Iris pigment epithelial cell (primary cell): ENCODE results near the gene PPP1R2B.
A peak's percentile ranks its signal among the peaks of the same experiment; 100 is the strongest.
"Not testable (repeated sequence)": the region's sequence is repeated elsewhere in the genome, so short reads cannot be mapped to it uniquely, and the experiment has no call there.

Experiments
- DNase-seq: peaks from one replicate; pipeline ENCODE4 v3.0.0-alpha.2; 2011; ENCODE audit warnings: low read depth

PPP1R2B gene

DNA sequence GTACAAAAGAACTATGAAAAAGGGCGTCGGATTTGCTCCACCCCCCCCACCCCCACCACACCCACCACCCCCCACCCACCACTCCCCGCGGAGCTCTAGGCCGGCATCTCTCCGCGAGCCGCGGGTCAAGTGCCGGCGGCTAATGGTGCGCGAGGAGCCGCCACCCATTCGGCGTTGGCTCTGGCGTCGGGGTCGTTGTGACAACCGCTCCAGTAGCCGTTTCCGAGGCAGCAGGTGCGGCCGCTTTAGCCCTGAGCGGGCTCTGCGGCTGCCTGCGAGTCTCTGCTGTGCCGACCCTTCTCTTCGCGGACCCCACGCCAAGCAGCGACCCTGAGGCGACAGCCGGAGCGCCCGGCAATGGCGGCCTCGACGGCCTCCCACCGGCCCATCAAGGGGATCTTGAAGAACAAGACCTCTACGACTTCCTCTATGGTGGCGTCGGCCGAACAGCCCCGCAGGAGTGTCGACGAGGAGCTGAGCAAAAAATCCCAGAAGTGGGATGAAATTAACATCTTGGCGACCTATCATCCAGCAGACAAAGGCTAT is at the start of gene PPP1R2B:
PPP1R2B (plus strand) TSS at position 90 of the 546 bp plus-strand sequence; CDS start at position 358, 268 bp downstream.
- no peak for DNase-seq

DNA sequence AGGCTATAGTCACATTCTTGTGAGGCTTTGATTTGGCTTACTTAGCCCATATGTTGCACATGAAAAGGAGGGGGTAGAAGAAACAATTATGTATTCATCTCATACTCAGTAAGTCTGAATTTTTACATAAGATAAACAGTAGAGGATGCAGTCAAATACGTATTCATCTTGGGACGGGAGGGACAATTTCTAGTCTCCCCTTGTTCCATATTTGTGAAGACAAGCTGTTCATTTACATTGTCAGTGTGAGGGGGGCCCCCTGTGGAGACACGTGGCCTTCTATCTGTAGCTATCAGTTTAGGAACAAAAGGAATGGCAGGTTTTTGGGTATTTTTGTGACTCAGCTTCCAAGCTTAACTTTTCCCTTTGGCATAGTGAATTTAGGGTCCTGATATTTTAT is 49.2 kb upstream of the PPP1R2B start:
- no peak for DNase-seq

DNA sequence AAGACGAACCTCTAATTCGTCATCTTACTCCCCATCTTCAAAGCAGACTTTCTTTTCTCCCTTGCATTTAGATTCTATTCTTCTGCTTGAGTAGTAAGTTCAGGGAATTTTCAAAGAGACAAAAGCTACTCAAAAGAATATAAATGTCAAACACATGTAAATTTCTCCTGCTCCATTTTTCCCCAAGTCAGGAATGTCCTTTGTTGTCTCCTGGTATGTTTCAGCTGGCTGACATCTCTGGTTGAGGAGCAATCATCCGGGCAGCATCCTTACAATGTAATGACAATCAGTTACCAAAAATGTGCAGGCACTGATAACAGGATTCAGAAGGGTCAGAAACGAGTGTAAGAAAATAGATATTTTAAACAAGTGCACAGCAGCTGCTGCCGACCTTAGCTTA is 47.6 kb upstream of the PPP1R2B start:
- no peak for DNase-seq

DNA sequence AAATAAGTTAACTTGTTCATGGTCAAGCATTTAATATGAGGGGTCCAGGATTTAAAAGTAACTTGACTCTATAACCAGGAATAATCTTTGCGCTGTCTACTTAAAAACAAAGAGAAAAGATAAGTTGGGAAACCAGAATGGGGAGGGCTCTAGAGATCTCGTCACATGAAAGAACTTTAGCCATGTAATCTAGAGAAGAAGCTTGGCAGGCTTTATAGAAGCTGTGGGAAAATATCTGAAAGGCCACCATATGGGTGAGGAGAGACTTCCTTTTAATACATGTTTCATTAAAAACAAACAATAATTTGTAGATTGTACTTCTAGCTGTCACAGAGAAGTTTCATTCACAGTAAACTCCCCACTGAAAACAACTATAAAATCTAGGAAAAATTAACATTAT is 46.7 kb upstream of the PPP1R2B start:
- no peak for DNase-seq

DNA sequence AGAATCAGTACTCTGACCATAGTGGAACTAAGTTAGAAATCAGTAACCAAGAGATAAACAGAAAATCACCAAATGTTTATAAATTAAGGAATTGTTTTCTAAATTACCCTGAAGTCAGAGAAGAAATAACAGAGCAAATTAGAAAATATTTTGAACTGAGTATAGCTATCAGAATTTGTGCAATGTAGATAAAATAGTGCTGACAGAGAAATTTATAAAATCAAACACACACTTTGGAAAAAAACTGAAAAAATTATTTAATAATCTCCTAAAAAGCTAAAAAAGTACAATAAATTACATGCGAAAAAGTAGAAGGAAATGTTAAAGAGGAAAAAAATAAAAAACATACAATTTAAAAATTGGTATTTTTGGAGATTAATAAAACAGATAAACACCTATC is 37.1 kb upstream of the PPP1R2B start:
- no peak for DNase-seq

DNA sequence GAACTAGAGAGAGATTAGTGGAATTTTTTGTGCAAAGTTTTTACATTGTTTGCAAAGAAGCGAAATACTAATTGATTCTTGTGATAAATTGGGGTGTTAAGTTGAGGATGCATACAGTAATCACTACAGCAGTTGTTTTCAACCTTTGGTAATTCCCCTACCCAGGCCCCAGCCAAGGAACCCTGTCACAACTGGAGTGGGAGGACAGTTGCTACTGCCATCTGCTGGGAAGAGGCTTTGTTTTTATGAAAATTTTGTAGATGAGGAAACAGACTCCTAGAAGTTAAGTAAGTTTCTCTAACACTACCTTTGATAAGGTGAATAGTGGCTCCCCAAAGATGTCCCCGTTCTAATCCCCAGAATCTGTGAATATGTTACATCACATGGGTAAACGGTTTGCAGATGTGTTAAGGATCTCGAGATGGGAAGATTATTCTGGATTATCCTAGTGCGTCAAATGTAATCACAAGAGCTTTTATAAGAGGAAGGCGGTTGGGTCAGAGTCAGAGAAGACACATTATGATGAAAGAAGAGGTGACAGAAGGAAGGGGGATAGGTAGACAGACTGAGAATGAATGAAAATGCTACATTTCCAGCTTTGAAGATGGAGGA is 34.0 kb upstream of the PPP1R2B start:
- peak; percentile 4 for DNase-seq

DNA sequence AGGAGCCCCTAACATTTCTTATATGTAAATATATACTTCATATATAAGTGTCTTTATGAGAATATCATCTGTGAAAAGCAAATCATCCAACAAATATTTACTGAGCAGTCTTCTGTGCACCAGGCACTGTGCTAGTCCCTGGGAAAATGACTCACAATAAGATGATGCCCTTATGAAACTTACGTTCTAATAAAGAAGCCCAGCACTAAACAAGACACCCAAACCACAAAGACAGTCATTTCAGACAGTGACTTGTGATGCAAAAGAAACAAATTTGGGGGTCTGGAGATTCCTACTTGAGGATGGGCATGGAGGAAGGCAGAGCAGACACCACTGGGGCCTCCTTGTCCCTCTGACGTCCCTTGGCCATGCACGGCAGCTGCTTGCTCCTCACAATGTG is 30.6 kb upstream of the PPP1R2B start:
- no peak for DNase-seq

DNA sequence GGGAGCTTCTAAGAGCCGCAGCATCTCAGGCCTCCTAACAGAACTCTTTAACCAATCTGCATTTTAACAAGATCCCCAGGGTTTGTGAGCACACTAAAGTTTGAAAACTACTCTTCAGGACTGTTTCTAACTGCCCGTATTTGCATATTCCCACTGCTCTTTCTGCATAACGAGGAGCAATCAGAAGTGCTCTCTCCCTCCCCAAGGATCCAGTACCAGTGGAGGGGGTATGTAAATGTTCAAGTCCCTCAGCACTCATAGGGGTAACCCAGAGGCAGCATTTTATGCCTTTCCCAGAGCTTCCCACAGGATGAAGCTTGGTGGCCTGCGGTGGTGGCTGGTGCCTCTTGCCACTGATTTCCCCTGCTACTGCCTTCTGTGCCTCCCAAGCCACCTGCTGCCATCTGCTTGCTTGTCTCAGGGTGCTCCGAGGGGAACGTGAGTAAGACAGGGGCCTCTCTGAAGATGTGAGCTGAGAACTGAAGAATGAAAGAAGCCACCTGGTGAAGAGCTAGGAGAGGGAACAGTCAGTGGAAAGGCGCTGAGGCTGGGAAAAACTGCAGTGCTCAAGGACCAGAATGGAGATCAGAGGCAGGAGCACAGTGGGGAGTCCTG is 30.0 kb upstream of the PPP1R2B start:
- DNase-seq, result no peak

DNA sequence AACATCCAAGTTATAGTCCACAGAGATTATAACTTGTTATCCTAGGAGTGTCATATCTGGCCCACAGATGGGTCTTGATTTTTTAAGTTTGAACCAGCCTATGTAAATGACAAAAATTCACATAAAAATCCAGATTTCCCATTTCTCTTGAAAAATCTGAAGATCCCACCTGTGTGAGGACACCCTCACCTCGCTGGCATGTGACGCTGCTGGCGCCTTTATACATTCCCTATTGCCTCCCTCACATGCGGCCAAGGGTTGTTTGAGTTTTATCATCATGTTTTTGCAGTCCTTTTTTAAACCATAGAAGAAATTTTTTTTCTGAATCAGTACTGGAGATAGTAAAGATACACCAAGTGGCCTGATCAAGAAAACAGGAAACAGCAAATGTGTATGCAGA is 25.9 kb upstream of the PPP1R2B start:
- no peak for DNase-seq

DNA sequence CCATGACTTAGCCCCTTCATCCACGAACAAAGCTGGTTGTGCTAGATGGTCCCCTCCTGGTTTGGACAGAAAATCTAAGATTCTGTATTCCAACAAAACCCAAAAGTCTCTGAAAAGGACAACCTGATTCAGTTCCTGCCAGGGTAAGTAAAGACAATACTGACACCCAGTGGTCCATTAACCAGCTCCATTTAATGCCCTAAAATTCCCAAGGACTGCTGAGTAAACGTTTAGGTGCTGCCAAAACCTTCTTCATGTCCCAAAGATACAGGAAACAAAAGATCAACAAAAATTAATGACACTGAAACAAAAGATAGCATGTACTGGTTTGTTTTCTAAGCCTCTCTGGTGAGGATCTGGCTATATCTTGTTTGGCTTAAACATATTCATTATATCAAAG is 25.3 kb upstream of the PPP1R2B start:
- peak; percentile 3 for DNase-seq

DNA sequence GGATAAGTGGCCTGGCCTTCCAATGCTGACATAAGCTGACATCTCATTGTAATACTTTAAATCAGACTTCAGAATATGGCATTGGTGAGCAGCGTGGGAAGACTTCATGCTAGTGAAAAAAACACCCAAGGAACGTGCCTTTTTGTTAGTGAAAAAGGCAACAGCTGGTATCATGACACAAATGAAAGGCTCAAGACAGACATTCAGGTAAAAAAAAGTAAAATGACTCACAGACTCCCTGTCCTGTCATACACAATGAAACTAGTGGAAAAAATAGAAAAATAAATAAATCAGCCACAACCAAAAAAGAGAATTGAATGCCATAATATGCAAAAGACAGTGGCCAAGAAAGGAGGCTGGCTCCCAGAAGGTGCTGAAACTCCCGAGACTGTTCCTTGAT is 24.4 kb upstream of the PPP1R2B start:
- no peak for DNase-seq

DNA sequence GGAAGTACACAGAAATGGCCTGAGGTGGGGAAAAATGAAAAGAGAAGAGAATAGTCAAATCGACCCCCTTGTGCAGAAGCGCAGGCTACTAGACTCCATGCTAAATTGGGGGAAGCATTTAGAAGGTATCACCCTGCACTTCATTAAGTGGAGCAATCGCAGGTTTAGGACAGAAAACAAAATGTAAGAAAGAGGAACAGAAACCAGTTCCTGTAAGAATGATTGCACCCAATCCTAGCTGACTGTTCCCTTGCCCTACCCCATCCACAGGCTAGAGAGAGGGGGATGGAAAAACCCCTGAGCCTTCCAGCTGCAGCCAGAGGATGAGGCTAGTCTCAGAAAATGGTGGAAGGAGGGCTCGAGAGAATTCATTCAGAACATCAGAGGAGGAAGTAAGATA is 23.9 kb upstream of the PPP1R2B start:
- DNase-seq, result no peak

DNA sequence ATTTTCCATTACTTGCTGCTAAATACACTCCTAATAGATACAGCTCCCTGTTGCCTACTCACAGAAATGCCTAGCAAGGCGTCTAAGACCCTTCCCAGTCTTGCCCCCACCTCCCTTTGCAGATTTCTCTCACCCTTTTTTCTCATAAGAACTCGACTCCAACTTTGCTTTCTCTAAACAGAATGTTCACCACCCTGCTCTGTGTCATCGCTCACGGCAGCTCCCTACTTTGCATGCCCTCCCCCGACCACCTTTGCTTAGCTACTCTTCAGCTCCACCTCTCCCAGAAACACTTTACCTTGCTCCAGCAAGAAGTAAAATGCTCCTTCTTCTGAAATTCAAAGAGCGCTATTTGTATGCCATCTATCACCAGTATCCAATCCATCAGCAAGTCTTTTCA is 15.2 kb upstream of the PPP1R2B start:
- no peak for DNase-seq

DNA sequence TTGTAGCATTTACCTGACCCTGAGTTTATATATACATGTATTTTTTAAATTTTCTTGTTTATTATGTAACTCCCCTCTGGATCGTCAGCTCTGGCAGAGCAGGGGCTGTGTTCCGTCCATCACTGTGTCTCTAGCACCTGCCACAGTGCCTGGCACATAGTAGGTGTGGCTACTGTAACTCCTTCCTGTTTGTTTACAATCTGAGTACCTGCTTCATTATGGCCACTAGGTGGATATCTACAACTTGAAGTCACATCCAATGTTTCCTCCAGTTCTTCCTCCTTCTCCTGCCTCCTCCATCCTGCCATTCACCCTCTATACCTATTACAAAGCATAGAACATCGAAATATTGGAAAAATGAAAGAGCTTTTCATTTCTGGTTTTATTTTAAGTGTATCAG is 14.2 kb upstream of the PPP1R2B start:
- DNase-seq, result no peak

DNA sequence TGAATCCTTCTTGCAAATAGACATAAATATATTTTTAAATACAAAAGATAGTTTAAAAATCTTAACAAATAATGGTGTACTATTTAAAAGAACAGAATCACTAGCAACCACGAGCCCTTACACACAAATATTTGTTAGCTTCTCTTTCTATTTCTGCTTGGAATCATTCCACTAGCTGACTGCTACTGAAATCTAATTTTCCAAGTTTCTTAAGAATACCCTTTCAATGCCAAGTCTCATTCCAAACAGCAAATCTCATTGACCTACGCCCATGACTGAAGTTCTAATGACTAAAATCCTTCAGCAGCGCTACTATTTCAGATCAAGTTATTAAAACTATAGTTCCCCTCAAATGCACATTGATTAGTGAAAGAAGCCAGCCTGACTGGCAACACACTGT is 13.2 kb upstream of the PPP1R2B start:
- no peak for DNase-seq

DNA sequence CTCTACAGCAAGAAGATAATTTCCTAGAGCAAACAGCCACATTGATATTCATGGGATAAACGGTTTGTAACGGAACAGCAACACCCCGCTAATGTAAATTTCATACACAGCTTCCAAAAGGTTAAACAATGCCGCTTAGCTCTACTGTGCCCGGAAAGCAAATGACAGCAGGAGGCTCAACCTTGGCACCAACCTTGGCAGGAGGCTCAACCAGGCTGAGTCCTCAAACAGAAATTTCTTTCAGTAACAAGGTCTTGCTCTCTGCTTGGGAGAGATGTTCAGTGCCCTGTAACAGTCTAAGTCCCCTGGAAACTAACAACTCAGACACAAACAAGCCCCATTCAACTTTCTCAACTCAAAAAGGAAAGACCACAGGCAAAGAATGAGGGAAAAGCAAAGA is 11.1 kb upstream of the PPP1R2B start:
- DNase-seq, result no peak

DNA sequence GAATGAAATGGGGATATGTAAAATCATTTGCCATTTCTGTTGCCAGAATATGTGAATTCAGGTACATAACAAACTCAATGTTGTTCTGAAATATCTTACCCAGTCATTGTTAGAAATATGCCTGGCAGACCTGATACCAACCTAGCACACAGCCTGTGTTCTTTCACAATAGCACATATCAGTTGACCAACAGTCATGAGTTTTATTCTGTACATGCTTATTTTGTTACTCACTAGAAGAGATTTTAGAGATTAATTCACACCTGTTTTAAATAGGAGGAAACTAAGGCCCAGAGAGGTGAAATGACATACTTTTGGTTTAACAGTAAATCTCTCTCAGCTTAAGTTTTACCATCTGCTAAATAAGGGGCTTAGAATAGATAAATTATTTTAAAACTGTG is 8.4 kb upstream of the PPP1R2B start:
- no peak for DNase-seq

DNA sequence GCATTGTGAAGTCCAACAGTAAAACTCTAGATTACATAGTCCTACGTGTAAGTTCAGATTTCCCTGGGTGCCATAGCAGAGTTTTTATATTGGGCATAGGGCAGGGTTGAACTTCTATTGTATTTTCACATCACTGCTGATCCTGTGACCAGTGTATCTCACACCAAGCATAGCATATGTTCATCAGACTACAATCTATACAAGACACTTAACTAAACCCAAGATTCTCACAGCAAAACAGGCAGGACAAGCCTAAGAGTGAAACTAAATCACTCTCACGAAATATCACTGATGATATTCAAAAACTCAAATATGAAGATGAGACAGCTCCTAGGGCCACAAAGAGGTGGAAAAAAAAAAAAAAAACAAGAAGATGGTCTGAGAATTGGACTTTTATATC is 3.2 kb upstream of the PPP1R2B start:
- DNase-seq, result no peak

DNA sequence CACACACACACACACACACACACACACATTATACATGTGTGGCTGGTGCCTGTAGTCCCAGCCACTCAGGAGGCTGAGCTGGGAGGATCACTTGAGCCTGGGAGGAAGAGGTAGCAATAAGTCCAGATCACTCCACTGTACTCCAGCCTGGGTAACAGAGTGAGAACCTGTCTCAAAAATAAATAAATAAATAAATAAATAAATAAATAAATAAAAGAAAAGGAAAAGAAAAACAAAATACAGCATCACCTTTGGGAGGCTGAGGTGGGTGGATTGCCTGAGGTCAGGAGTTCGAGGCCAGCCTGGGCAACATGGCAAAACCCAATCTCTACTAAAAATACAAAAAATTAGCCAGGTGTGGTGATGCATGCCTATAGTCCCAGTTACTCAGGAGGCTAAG is 1.6 kb upstream of the PPP1R2B start:
- not testable (repeated sequence) for DNase-seq

DNA sequence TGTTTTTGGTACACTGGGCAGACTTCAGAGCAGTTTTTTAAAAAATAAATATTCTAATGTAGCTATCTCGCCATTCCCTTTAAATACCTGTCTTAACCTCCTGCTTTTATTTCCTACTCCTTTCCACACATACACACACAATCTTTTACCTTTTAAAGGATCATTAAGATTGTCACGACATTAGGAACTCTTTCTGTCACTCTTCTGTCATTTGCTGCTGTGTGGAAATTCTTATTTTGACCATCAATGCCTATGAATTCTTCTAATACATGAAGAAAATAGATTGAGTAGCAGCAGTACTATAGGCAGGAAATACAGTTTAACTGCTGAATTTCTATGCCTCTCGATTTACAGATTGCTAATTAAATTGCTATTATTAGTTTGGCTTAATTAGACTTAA is 1.8 kb downstream of the PPP1R2B start:
- DNase-seq, result no peak

DNA sequence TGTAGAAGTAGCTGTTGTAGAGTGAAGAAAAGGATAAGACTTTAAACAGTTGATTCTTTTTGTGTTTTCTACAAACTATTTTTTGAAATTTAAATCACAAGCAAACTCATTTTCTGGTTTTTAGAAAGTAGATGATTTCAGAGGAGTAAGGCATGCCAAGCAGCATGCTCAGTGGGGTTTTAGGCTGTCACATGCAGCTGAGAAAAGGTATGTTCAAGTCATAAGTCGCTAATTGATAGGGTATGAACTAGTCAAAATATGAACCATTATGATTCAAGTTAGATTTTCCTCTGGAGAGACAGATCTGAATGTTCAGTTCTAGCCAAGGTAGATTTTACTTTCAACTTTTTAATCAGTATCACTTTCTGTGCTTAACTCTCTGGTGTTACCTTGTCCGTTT is 3.0 kb downstream of the PPP1R2B start:
- DNase-seq, result not testable (repeated sequence)

DNA sequence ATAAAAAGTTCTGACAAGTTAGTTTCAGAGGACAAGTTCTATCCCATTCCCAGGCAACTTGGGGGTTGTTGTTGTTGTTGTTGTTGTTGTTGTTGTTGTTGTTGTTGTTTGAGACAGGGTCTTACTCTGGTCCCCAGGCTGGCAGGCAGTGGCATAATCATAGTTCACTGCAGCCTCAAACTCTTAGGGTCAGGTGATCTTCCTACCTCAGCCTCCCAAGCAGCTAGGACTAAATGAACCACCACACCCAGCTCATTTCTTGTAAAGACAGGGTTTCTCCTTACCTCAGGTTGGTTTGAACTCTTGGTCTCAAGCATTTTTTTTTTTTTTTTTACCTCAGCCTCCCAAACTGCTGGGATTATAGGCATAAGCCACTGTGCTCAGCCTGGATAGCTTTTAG is 15.3 kb downstream of the PPP1R2B start:
- DNase-seq, result no peak

DNA sequence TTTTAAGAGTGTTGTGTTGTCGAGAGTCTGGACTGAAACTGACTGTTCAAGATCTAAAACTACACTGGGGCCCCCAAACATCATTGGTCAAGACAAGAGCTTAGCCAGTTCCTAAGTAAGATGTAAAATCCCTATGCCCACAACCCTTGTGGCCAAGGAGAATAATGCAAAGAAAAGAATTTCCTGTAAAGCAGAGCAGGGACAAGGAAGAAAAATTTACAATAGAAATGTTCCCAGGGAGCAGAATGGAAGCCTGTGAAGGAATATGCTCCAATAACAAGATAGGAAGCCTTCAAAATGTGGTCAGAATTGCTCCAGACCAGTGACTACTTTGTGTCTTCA is 20.4 kb downstream of the PPP1R2B start:
- no peak for DNase-seq

DNA sequence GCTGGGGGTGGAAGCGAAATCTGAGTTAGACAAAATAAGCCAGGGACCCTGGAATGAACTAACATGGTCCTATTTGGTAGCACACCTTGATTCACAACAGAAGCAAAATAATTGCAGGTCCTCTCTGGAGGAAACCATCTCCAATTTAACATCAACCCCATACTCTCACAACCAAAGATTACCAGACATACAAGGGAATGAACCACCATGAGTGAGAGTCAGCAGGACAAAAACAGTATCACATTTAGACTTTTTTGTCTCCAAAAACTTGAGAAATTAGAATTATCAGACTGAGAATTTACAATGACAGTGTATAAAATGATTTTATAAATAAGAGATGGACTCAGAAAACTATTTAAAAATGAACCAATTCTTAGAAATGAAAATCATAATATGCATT is 21.1 kb downstream of the PPP1R2B start:
- DNase-seq, result no peak
